Mucosa of descending colon (tissue), 3 donors: ENCODE results near the gene AFAP1. TPM values are rescaled to one million over a fixed set of nuclear protein-coding genes. Genes with fewer than 3 reads are reported as not detected.

Experiments
- ATAC-seq: fragments of 200-7000 bp; cut with Tn5 transposase; one replicate; pipeline ENCODE4 v1.9.1; 2020; ENCODE audit warnings: mild to moderate bottlenecking, moderate library complexity
- DNase-seq, 3 donors: peaks; one replicate each; pipeline ENCODE4 v3.0.0-alpha.2; 2020
- H3K36me3 ChIP-seq: fragments of 200-600 bp; one replicate; pipeline ENCODE4 v1.8.0; 2021; ENCODE audit warnings: low read depth, mild to moderate bottlenecking
- H3K4me1 ChIP-seq: fragments of 200-600 bp; one replicate; pipeline ENCODE4 v1.8.0; 2021; ENCODE audit warnings: low read depth, mild to moderate bottlenecking
- H3K4me3 ChIP-seq: fragments of 200-600 bp; one replicate; pipeline ENCODE4 v1.8.0; 2021; ENCODE audit warnings: mild to moderate bottlenecking
- H3K9me3 ChIP-seq: fragments of 200-600 bp; one replicate; pipeline ENCODE4 v1.8.0; 2021; ENCODE audit warnings: mild to moderate bottlenecking
- CTCF ChIP-seq: fragments of 200-600 bp; IDR thresholded peaks from one replicate; pipeline ENCODE4 v1.8.0; 2022; ENCODE audit warnings: antibody characterized with exemption, mild to moderate bottlenecking
- intact Hi-C, 2 donors: fragments of 100-400 bp; cut with DNase I in 1 of 2; cut with micrococcal nuclease in 1 of 2; formaldehyde crosslinking; loops; one replicate each; pipeline versions ENCODE4 v1.11.0 to v1.11.1; 2022; cut with DNase I, micrococcal nuclease
- total RNA-seq, 3 donors: library from RNA; stranded (reverse); fragmentation: NEBNext Ultra II Directional in 2 of 3; extraction: Animal tissue kit (Norgen Biotek cat#: 25700) in 2 of 3; gene quantifications; one replicate each; pipeline versions ENCODE4 v1.2.1 to v1.2.4, GENCODE V29; 2021 to 2023
- donor health status: DM: no; HTN: no; CAD: no; lungs with moderate emphysema.
- donor health status: DM: no; HTN: no; CAD: no.
- donor health status: DM: no; HTN: yes; CAD: no.

AFAP1 gene
- total RNA-seq, 3 donors from 2014 or later: 31.4 to 59.1 (median 37.1) TPM

GRCh38 chr4:7868892-7869471 lies 70.7 kb downstream of the AFAP1 start:
- TF ChIP-seq CTCF: no peak
- no peak for DNase-seq
- H3K36me3 ChIP-seq: no peaks in the 10 kb centered on the region
- H3K4me3 ChIP-seq: no peak overlapping the region
- no peaks in the 10 kb centered on the region for H3K9me3 ChIP-seq
- H3K4me1 ChIP-seq: no peaks in the 10 kb centered on the region
- intact Hi-C loops: no loop called here
- no peak for ATAC-seq

- ATAC-seq: no peak
- no peak for TF ChIP-seq CTCF
These were observed 71.3 kb downstream of the AFAP1 start for GRCh38 chr4:7868436-7868775.

GRCh38 chr4:7867701-7868435 lies 71.8 kb downstream of the AFAP1 start:
- H3K36me3 ChIP-seq: no peaks in the 10 kb centered on the region
- no peaks in the 10 kb centered on the region for H3K9me3 ChIP-seq
- no peaks in the 10 kb centered on the region for H3K4me1 ChIP-seq
- DNase-seq (no peak), ATAC-seq (no peak)
- H3K4me3 ChIP-seq: no peak overlapping the region
- no peak for TF ChIP-seq CTCF
- intact Hi-C loops: no loop called here

More at GRCh38 chr4:7868436-7868775, 71.3 kb downstream of the AFAP1 start:
- H3K4me1 ChIP-seq: no peaks in the 10 kb centered on the region
- no peaks in the 10 kb centered on the region for H3K9me3 ChIP-seq
- DNase-seq: no peak
- no peaks in the 10 kb centered on the region for H3K36me3 ChIP-seq
- intact Hi-C loops: no loop called here
- H3K4me3 ChIP-seq: no peak overlapping the region

GRCh38 chr4:7867191-7867590 lies 72.5 kb downstream of the AFAP1 start:
- ATAC-seq: no peak
- TF ChIP-seq CTCF: no peak
- no peaks in the 10 kb centered on the region for H3K4me1 ChIP-seq
- no peaks in the 10 kb centered on the region for H3K36me3 ChIP-seq
- no peaks in the 10 kb centered on the region for H3K9me3 ChIP-seq
- intact Hi-C loops: no loop called here
- no peak for DNase-seq
- no peak overlapping the region for H3K4me3 ChIP-seq

GRCh38 chr4:7865533-7865932 lies 74.1 kb downstream of the AFAP1 start:
- intact Hi-C loops: no loop called here
- Histone ChIP-seq H3K36me3 (no peaks in the 10 kb centered on the region), H3K9me3 (no peaks in the 10 kb centered on the region), H3K4me3 (no peak overlapping the region), H3K4me1 (no peaks in the 10 kb centered on the region)
- DNase-seq (no peak), ATAC-seq (no peak)
- TF ChIP-seq CTCF: no peak
